Measurements from ENCODE around the gene VEGFB. TPM values are rescaled to one million over a fixed set of nuclear protein-coding genes. Genes with fewer than 3 reads are reported as not detected.

The VEGFB gene
- total RNA-seq, 2 donors from 2014 or later, result 25.9 to 59.5 TPM

DNA sequence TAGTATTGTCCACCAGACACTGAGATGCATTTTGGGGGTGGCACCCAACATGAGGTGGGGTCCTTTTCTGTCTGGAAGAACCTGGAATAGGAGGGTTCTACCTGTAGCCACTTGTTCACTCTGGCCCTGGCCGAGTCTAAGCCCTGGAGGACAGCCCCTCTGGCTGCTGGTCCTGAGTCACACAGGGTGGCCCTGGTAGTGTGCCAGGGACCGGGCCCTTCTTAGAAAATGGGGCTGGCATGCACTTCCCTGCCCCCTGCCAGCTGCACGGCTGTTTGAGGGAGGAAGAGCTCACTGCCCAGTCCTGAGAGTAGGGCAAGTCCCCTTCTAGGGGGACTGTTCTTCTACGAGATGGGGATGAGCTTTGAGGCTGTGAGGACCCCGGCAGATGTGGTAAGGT lies 19.1 kb downstream of the VEGFB start:
- intact Hi-C loops (cut with DNase I), result no loop called here
- H3K4me1 ChIP-seq, result peaks cover 9% of the 10 kb centered on the region

DNA sequence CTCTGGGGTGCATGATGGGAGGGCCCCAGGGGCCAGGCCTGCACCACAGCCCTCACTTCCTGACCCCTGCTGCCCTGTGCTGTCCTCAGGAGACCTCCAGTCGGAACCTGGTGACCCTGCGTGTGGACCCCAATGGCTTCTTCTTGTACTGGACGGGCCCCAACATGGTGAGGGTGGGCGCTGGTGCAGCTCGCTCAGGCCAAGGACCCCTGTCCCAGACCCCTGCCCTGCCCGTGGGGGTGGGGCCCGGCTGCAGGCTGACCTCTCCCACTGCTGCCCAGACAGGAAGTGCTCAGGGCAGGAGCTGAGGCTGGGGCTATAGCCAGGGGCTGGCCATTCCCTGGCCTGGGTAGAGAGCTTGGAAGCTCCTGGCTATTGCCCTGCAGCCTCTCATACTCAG lies 19.9 kb downstream of the VEGFB start:
- Histone ChIP-seq H3K27me3 (no peaks in the 10 kb centered on the region), H3K9ac (ENCODE audit: low read depth in 2 of 2, low read length in 2 of 2) (no peak overlapping the region), H3K36me3 (peaks cover 12% of the 10 kb centered on the region), H3K4me3 (no peak overlapping the region), H3K4me1 (peaks cover 9% of the 10 kb centered on the region), H3K9me3 (no peaks in the 10 kb centered on the region), H3K27ac (no peak overlapping the region)
- DNase-seq, result no peak
- TF ChIP-seq, protein P1, sequence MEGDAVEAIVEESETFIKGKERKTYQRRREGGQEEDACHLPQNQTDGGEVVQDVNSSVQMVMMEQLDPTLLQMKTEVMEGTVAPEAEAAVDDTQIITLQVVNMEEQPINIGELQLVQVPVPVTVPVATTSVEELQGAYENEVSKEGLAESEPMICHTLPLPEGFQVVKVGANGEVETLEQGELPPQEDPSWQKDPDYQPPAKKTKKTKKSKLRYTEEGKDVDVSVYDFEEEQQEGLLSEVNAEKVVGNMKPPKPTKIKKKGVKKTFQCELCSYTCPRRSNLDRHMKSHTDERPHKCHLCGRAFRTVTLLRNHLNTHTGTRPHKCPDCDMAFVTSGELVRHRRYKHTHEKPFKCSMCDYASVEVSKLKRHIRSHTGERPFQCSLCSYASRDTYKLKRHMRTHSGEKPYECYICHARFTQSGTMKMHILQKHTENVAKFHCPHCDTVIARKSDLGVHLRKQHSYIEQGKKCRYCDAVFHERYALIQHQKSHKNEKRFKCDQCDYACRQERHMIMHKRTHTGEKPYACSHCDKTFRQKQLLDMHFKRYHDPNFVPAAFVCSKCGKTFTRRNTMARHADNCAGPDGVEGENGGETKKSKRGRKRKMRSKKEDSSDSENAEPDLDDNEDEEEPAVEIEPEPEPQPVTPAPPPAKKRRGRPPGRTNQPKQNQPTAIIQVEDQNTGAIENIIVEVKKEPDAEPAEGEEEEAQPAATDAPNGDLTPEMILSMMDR (IDR thresholded peaks at IDR 0.05), result no peak
- intact Hi-C loops (cut with DNase I), result no loop called here

More for the DNA sequence above, 19.1 kb downstream of the VEGFB start:
- TF ChIP-seq, protein P1 (IDR thresholded peaks at IDR 0.05), result no peak
- no peak overlapping the region for H3K4me3 ChIP-seq
- H3K27ac ChIP-seq, result no peak overlapping the region
- peak overlapping the region in 1 of 2 donors; percentile 14 for H3K9ac ChIP-seq (ENCODE audit: low read depth in 2 of 2, low read length in 2 of 2)
- no peaks in the 10 kb centered on the region for H3K27me3 ChIP-seq
- no peak for DNase-seq
- H3K36me3 ChIP-seq, result peaks cover 5% of the 10 kb centered on the region
- no peaks in the 10 kb centered on the region for H3K9me3 ChIP-seq

DNA sequence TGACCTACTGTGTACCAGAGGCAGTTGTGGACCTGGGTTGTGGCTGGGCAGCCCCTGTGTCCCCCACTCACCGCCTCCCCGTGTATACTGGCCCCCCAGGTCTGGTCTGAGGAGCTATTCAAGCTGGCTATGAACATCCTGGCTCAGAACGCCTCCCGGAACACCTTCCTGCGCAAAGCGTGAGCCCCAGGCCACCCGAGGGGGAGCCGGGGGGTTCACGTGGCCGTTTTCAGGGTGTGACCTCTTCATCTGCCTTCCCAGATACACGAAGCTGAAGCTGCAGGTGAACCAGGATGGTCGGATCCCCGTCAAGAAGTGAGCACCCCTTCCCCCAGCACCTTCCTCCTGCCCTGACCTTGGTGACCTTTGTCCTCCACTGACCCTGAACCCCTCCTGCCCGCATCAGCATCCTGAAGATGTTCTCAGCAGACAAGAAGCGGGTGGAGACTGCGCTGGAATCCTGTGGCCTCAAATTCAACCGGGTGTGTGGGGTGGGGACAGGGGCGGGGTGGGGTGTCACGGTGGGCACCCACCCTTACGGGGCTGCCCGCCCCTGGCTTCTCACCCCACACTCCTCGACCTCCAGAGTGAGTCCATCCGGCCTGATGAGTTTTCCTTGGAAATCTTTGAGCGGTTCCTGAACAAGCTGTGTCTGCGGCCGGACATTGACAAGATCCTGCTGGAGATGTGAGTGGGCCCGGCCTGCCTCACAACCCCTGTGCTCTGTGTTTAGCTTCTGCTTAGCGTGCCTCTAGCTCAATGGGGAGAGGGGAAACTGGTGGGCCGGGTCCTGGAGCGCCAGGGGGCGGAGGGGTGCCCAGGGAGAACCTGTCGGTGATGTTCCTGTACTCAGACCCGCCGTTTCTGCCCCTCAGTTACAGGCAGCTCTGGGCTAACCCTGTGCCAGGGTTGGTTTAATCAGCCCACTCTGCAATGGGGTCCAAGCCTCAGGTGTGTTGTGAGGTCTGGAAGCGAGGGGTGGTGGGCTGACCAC lies 21.0 kb downstream of the VEGFB start:
- no peak overlapping the region for H3K27ac ChIP-seq
- H3K9me3 ChIP-seq, result no peaks in the 10 kb centered on the region
- H3K4me3 ChIP-seq, result no peak overlapping the region
- intact Hi-C loops (cut with DNase I), result no loop called here
- H3K9ac ChIP-seq (ENCODE audit: low read depth in 2 of 2, low read length in 2 of 2), result no peak overlapping the region
- TF ChIP-seq, protein P1 (IDR thresholded peaks at IDR 0.05), result no peak
- peaks cover 9% of the 10 kb centered on the region for H3K4me1 ChIP-seq
- H3K36me3 ChIP-seq, result peaks cover 14% of the 10 kb centered on the region
- H3K27me3 ChIP-seq, result no peaks in the 10 kb centered on the region
- DNase-seq, result no peak

DNA sequence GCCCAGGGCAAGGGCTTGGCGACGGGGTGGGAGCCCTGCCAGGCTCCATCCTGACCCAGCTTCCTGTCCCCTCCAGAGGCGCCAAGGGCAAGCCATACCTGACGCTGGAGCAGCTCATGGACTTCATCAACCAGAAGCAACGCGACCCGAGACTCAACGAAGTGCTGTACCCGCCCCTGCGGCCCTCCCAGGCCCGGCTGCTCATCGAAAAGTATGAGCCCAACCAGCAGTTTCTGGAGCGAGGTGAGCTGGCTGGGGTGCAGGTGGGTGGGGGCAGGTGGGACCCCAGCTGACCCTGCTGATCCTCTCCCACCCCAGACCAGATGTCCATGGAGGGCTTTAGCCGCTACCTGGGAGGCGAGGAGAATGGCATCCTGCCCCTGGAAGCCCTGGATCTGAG lies 21.9 kb downstream of the VEGFB start:
- Histone ChIP-seq H3K27ac (no peak overlapping the region), H3K9ac (ENCODE audit: low read depth in 2 of 2, low read length in 2 of 2) (no peak overlapping the region), H3K4me3 (no peak overlapping the region), H3K9me3 (no peaks in the 10 kb centered on the region), H3K4me1 (peaks cover 9% of the 10 kb centered on the region), H3K36me3 (peaks cover 14% of the 10 kb centered on the region), H3K27me3 (no peaks in the 10 kb centered on the region)
- intact Hi-C loops (cut with DNase I), result no loop called here
- DNase-seq, result no peak
- TF ChIP-seq, protein P1 (IDR thresholded peaks at IDR 0.05), result no peak

DNA sequence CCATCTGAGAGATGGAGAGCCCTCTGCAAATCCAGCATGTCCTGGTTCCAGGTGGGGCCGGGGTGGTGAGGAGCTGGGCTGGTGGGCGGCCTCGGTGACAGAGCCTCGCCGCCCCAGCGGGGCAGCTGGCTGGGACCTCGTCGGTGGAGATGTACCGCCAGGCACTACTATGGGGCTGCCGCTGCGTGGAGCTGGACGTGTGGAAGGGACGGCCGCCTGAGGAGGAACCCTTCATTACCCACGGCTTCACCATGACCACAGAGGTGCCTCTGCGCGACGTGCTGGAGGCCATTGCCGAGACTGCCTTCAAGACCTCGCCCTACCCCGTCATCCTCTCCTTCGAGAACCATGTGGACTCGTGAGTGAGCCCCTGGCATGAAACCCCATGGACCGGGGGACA lies 24.0 kb downstream of the VEGFB start:
- DNase-seq, result no peak
- no peaks in the 10 kb centered on the region for H3K9me3 ChIP-seq
- TF ChIP-seq, protein P1 (IDR thresholded peaks at IDR 0.05), result no peak
- H3K36me3 ChIP-seq, result peaks cover 14% of the 10 kb centered on the region
- no peak overlapping the region for H3K4me3 ChIP-seq
- no peak overlapping the region for H3K27ac ChIP-seq
- no peak overlapping the region for H3K9ac ChIP-seq (ENCODE audit: low read depth in 2 of 2, low read length in 2 of 2)
- H3K27me3 ChIP-seq, result no peaks in the 10 kb centered on the region
- H3K4me1 ChIP-seq, result peaks cover 1% of the 10 kb centered on the region
- intact Hi-C loops (cut with DNase I), result no loop called here
